ENCODE data around the gene TUBB3.

GRCh38 chr16:89954462-89954861 is 31.3 kb downstream of the TUBB3 start:
- TF ChIP-seq CTCF (IDR thresholded peaks at IDR 0.05) (no peak), TCF7L2 (IDR thresholded peaks at IDR 0.05; ENCODE audit: low read depth, low read length) (no peak), REST (IDR thresholded peaks at IDR 0.05; ENCODE audit: insufficient read depth in 1 of 2, low read depth in 2 of 2, low read length in 1 of 2) (no peak)
